ENCODE measurements around the gene SRSF1. TPM values are rescaled to one million over a fixed set of nuclear protein-coding genes. Genes with fewer than 3 reads are reported as not detected.
"Not testable (repeated sequence)": the region's sequence is repeated elsewhere in the genome, so short reads cannot be mapped to it uniquely, and the experiment has no call there.

The SRSF1 gene, protein sequence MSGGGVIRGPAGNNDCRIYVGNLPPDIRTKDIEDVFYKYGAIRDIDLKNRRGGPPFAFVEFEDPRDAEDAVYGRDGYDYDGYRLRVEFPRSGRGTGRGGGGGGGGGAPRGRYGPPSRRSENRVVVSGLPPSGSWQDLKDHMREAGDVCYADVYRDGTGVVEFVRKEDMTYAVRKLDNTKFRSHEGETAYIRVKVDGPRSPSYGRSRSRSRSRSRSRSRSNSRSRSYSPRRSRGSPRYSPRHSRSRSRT
- total RNA-seq, result 100 to 1,000 TPM; 276 to 391 TPM

DNA sequence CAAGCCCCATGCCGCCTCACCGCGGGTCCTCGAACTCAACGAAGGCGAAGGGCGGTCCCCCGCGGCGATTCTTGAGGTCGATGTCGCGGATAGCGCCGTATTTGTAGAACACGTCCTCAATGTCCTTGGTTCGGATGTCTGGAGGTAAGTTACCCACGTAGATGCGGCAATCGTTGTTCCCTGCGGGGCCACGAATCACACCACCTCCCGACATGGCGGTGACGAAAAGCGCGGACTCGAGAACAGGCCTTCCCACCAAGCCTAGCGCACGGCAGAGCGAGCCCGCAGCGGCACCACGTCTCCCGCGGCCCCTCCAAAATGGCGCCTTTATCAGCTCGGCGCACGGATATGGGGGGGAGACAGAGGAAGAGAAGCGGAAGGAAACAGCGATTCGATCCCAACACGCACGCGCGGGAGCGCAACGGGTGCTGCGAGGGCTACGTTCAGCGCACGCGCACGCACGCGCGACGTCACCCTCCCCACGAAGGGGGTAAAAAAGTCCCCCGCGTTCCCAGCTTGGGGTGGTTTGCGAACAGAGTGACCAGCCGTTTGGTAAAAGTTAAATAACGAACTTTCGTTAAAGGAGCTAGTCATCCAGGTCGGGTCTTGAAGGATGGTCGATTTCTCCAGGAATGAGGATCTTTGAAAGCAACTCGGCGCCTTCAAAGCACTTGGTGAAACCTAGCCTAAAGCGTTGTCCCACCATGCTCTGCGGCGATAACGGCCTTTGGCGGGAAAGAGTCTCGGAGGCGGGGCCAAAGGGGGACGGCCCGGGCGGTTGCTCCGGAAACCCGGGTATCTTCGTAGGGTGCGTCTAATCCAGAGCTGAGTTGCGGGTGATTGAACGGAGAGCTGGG is at the start of gene SRSF1:
Gene SRSF1 (minus strand): TSS at position 323 of the 857 bp plus-strand sequence. CDS start 109 bp downstream, at position 214.
- H3K27ac Mint-ChIP-seq, result peak within 1 kb of the TSS; percentile 100
- ATAC-seq (replicated peaks), result peak; percentile 94
- H3K9me3 Mint-ChIP-seq, result no peaks in the 10 kb centered on the region
- no peaks in the 10 kb centered on the region for H3K27me3 Mint-ChIP-seq
- peak within 1 kb of the TSS; percentile 100 for H3K4me3 Mint-ChIP-seq
- H3K4me1 Mint-ChIP-seq, result peaks cover 29% of the 10 kb centered on the region
- H3K36me3 Mint-ChIP-seq (ENCODE audit: low read depth), result peaks cover 61% of the 10 kb centered on the region

DNA sequence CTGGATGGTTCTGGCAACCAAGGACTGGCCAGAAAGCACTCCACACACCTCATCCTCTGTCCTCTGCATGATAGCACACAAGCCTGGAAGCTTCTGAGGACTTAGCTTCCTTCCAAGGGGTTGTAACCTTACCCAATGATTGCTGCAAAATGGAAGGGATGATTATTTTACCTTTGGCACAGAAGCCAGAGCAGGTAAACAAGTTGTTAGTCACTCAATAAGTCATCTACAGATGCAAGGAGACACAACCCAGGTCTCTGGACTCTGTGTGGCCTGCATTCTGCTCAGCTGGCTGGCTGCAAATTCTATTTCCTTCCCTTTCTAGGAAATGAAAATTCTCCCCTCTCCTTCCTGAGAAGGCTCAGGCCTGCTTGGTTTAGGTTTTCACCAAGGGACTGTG is 49.4 kb upstream of the SRSF1 start:
- no peak for ATAC-seq (replicated peaks)
- no peaks in the 10 kb centered on the region for H3K36me3 Mint-ChIP-seq (ENCODE audit: low read depth)
- no peaks in the 10 kb centered on the region for H3K9me3 Mint-ChIP-seq
- H3K27me3 Mint-ChIP-seq, result peaks cover 5% of the 10 kb centered on the region
- H3K27ac Mint-ChIP-seq, result no peak overlapping the region
- no peak overlapping the region for H3K4me3 Mint-ChIP-seq
- H3K4me1 Mint-ChIP-seq, result peaks cover 11% of the 10 kb centered on the region

DNA sequence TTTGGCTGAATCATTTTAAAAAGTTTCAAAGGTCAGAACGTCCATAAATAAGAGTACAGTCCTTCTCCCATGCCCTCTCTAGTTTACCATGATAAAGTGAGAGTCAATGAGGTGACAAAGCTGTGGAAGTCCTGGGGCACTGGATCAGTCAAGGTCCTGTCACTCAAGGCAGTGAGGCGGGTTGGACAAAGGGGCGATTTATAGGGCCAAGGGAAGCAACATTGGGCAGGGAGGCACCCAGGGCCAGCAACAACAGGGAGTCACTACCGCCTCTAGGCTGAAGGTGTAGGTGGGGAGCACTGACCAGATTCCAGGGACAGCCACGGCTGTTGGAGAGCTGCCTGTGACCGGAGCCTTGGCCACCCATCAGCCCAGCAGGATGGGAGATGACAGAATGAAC is 47.6 kb upstream of the SRSF1 start:
- Mint-ChIP-seq H3K36me3 (ENCODE audit: low read depth) (no peaks in the 10 kb centered on the region), H3K9me3 (no peaks in the 10 kb centered on the region), H3K27ac (no peak overlapping the region), H3K4me1 (peaks cover 11% of the 10 kb centered on the region), H3K4me3 (no peak overlapping the region), H3K27me3 (peaks cover 9% of the 10 kb centered on the region)
- ATAC-seq (replicated peaks), result no peak

DNA sequence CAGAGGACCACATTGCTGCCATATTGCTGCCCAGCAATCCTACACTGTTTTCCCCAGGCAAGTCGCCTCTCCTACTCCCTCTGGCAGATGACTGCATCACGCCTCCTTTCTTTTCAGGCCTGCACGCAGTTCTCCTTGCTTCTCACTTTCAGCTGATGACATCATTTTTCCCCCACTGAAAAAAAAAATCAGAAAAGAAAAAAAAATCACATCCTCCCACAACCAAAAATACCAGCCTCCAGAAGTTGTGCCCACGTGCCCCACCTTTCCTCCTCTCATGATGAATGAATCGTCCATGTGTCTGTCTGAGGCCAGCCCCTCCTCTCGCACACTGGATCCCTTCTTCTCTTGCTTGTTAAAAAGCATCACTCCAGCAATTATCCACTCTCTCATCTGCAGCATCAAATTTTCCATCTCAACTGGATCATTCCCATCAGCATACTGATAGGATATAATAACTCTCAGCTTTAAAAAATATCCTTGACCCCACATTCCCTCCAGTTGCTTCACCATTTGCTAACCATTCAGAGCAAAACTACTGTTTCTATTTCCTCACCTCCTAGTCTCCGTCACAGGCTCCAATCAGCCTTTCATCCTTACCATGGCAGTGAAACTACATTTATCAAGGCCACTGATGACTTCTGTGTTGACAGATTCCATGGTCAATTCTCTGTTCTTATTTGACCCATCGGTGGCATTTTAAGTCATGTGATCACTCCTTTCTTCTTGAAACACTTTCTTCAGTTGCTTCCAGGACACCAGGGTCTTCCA is 46.1 kb upstream of the SRSF1 start:
- peak; percentile 92 for ATAC-seq (replicated peaks)
- Mint-ChIP-seq H3K27ac (peak overlapping the region; percentile 30), H3K4me1 (peaks cover 11% of the 10 kb centered on the region), H3K9me3 (no peaks in the 10 kb centered on the region), H3K4me3 (peak overlapping the region; percentile 10), H3K27me3 (peaks cover 6% of the 10 kb centered on the region), H3K36me3 (ENCODE audit: low read depth) (no peaks in the 10 kb centered on the region)

DNA sequence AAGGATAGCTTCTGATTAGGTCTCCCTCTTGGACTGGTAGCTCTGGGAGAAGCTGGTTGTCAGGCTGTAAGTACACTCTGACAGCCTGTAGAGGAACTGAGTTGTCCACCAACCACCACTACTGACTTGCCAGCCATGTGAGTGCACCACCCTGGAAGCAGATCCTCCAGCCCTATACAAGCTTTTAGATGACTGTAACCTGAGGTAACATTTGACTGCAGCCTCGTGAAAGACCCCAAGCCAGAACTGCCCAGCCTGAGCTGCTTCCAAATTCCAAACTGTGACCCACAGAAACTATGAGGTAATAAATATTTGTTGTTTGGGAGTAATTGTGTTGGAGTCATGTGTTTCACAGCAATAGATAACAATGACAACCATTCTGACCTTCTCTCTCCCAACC is 45.4 kb upstream of the SRSF1 start:
- Mint-ChIP-seq H3K4me1 (peaks cover 11% of the 10 kb centered on the region), H3K27ac (peak overlapping the region; percentile 30), H3K27me3 (peaks cover 6% of the 10 kb centered on the region), H3K4me3 (no peak overlapping the region), H3K9me3 (no peaks in the 10 kb centered on the region), H3K36me3 (ENCODE audit: low read depth) (no peaks in the 10 kb centered on the region)
- ATAC-seq (replicated peaks), result no peak

DNA sequence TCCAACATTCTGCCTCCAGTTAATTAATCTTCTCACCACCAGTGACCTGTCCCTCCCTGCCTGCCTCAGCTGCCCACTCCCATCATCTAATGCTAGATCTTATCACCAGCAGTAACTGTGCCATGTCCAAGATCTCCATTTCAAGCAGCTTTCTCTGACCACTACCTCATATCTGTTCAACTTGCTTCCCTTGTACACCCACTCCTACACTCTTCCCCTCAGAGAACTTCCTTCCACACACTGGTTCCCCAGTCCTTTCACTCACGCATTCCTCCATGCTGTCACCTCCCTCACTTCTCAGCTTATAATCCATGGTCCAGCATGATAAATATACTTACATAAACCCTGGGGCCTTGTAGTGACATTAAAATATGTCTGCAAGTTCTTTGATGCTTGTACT is 44.4 kb upstream of the SRSF1 start:
- Mint-ChIP-seq H3K4me1 (peaks cover 11% of the 10 kb centered on the region), H3K36me3 (ENCODE audit: low read depth) (no peaks in the 10 kb centered on the region), H3K4me3 (no peak overlapping the region), H3K27me3 (peaks cover 6% of the 10 kb centered on the region), H3K27ac (peak overlapping the region; percentile 1), H3K9me3 (no peaks in the 10 kb centered on the region)
- no peak for ATAC-seq (replicated peaks)

DNA sequence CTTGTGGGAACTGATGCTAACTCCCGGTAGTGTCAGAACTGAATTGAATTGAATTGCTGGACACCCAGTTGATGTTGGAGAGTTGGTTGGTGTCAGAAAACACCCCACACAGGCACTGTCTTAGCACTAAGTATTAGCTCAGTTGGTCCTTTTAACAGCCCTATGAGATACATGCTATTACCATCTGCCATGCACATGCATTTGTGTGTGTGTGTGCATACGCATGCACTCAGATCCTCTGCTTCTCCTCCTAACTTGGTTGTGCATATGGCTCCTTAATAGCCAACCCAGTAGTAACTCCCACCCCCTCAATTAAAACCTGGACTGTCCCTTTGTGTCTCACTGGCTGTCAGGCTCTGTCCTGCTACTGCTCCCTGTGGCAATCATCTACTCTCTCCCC is 43.9 kb upstream of the SRSF1 start:
- Mint-ChIP-seq H3K27me3 (peaks cover 6% of the 10 kb centered on the region), H3K9me3 (no peaks in the 10 kb centered on the region), H3K4me3 (no peak overlapping the region), H3K27ac (no peak overlapping the region), H3K4me1 (peaks cover 11% of the 10 kb centered on the region), H3K36me3 (ENCODE audit: low read depth) (no peaks in the 10 kb centered on the region)
- no peak for ATAC-seq (replicated peaks)

DNA sequence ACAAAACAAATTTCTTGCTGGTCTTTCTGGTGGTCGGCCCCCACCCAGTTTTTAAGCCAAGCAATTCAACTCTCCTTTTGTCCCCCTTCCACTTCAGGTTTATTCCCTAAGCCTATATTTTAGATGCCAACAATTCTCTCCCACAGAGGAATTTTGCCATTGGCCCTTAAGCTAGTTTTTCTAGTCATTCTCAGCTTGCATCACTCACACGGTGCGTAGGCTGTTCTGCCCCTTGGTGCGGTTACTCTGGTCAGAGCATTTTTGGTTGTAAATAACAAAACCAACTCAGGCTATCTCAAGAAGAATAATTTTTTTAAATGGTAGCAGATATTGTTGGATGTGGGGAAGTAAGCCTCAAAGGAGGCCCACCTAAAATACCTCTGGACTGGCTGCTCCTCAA is 42.5 kb upstream of the SRSF1 start:
- H3K36me3 Mint-ChIP-seq (ENCODE audit: low read depth), result no peaks in the 10 kb centered on the region
- H3K4me3 Mint-ChIP-seq, result no peak overlapping the region
- no peak for ATAC-seq (replicated peaks)
- no peak overlapping the region for H3K27ac Mint-ChIP-seq
- peaks cover 6% of the 10 kb centered on the region for H3K27me3 Mint-ChIP-seq
- H3K9me3 Mint-ChIP-seq, result no peaks in the 10 kb centered on the region
- H3K4me1 Mint-ChIP-seq, result peaks cover 11% of the 10 kb centered on the region

DNA sequence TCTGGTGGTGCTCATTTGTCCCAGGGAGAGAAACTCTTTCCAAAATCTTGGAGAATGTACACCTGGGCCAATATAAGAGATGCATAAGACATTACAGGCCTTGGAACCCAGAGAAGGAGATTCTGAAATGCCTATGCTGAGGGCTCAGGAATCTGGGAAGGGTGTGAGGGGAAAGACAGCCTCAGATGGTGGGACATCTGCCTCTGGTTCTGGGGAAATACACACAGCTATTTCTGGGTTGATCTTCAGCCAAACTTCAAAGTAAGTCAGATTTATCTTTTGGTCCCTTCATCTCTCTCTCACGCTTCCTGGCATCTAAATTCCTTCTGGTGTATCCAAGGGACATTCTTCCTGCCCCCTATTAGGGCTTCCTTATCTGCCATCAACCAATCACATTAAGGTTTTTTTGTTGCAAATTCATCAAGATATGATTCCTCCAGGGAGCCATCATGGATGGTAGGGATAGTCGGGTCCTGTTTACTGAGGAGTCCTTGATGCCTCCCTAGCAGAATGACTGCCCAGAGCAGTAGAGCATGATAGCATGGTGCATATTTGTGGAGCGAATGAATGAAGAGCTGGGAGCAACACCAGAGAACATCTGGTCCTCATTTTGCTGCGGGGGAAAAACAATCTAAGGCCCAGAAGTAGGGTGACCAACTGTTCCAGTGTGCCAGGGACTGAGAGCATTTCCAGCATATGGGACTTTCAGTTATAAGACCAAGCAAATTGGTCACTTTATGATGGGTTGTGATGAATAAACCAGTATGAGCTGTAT is 40.5 kb upstream of the SRSF1 start:
- Mint-ChIP-seq H3K27me3 (peaks cover 19% of the 10 kb centered on the region), H3K27ac (no peak overlapping the region)

DNA sequence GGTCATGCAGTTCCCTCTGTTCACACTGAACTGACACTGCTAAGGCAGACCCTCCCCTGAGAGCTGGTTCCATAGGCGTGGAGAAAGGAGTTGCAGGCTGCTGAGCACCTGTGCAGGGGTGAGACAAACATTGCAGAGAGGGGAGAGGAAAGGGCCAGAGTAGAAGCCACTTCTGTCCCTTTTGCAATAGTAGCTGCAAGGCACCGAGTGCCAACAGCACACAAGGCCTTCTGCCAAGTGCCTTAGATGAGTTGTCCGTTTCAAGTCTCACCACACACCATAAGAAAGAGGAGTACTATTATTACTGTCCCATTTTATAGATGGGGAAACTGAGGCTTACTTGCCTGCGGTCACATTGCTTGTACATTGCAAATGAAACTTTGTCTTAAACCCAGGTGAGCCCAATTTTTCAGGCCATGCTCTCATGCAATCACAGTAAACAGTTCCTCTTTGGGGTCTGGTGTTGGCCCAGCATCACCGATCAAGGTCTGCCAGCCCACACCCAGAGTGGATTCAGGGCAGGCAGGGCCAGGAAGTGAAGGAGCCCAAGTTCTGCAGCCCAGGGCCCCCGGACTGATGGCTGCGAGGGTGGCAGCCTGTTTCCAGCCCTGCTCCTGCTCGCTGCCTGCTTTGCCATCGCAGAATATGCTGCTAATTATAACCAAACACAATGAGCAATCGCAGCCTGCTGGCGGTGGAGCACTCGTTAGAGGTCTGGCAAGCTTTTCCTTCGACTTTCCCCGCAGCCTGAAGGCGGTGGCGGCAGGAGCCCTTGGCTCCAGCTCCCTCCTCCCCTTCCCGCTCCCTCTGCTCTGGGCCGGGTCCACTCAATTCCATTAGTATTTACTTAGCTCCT is 39.4 kb upstream of the SRSF1 start:
- no peaks in the 10 kb centered on the region for H3K9me3 Mint-ChIP-seq
- peaks cover 22% of the 10 kb centered on the region for H3K27me3 Mint-ChIP-seq
- no peak for ATAC-seq (replicated peaks)
- no peaks in the 10 kb centered on the region for H3K4me1 Mint-ChIP-seq
- H3K27ac Mint-ChIP-seq, result no peak overlapping the region
- no peak overlapping the region for H3K4me3 Mint-ChIP-seq
- H3K36me3 Mint-ChIP-seq (ENCODE audit: low read depth), result no peaks in the 10 kb centered on the region

More for the DNA sequence above, 40.5 kb upstream of the SRSF1 start:
- H3K4me3 Mint-ChIP-seq, result no peak overlapping the region
- H3K4me1 Mint-ChIP-seq, result no peaks in the 10 kb centered on the region
- H3K9me3 Mint-ChIP-seq, result no peaks in the 10 kb centered on the region
- no peaks in the 10 kb centered on the region for H3K36me3 Mint-ChIP-seq (ENCODE audit: low read depth)
- ATAC-seq (replicated peaks), result no peak

DNA sequence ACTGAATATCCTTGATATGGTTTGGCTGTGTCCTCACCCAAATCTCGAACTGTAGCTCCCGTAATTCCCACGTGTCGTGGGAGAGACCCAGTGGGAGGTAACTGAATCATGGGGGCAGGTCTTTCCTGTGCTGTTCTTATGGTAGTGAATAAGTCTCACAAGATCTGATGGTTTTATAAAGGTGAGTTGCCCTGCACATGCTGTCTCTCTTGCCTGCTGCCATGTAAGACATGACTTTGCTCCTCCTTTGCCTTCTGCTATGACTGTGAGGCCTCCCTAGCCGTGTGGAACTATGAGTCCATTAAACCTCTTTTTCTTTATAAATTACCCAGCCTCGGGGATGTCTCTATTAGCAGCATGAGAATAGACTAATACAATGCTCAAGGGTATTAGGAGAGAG is 37.2 kb upstream of the SRSF1 start:
- H3K27me3 Mint-ChIP-seq, result peaks cover 19% of the 10 kb centered on the region
- not testable (repeated sequence) for H3K4me1 Mint-ChIP-seq; H3K4me3 Mint-ChIP-seq; H3K36me3 Mint-ChIP-seq (ENCODE audit: low read depth); H3K27ac Mint-ChIP-seq; H3K9me3 Mint-ChIP-seq; ATAC-seq (replicated peaks)

DNA sequence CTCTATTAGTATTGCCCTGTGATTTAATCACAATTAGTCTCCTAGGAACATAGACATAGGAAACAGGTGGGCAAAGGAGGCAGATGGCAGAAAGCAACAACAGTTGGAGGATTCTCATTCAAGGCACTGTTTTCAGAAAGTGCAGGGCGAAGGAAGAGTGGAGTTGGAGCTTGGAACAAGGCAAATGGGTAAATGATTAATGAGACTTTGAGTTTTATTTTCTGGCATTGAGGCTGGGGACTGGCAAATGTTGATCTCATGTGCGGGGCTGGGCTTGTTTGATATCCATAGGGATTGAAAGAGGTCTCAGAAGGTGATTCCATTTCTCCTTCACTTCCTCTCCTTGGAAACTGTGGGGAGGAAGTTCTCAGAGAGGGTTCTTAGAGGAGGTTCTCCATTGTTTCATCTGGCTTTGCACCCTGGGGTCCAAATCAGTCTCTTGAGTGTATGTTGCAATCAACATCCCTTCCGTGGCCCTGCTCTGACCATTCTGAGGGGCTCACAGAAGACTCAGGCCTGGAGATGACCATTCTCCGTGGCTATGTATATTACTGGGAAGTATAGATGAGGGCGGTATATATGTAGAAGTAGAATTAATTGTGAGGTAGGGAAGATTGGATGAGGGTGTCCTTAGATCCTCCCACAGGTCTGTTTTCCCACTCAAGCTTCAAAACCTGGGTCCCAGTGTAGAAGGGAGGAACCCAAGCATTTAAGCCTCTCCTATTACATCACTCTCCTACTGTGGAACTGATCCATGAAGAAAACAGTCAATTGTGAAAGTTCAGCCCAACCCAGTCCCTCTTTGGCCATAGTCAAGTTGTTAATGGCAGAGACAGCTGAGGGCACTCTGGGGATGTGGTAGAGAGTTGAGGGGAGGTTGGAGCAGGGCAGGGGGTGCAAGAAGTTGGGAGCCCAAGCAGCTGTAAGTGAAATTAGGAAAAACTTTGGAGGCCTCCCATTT is 36.5 kb upstream of the SRSF1 start:
- no peak overlapping the region for H3K27ac Mint-ChIP-seq
- H3K36me3 Mint-ChIP-seq (ENCODE audit: low read depth), result no peaks in the 10 kb centered on the region
- H3K4me3 Mint-ChIP-seq, result no peak overlapping the region
- ATAC-seq (replicated peaks), result no peak
- no peaks in the 10 kb centered on the region for H3K9me3 Mint-ChIP-seq
- no peaks in the 10 kb centered on the region for H3K4me1 Mint-ChIP-seq
- H3K27me3 Mint-ChIP-seq, result peaks cover 19% of the 10 kb centered on the region

Data from activated T-helper 17 cell treated with anti-CD3 and anti-CD28 coated beads, Interleukin-2, amount 50 U/mL, for 72 hours (primary cell).